ENCODE measurements around the gene SULT1C3. TPM values are rescaled to one million over a fixed set of nuclear protein-coding genes. Genes with fewer than 3 reads are reported as not detected.

Gene SULT1C3
- total RNA-seq, result not detected

DNA sequence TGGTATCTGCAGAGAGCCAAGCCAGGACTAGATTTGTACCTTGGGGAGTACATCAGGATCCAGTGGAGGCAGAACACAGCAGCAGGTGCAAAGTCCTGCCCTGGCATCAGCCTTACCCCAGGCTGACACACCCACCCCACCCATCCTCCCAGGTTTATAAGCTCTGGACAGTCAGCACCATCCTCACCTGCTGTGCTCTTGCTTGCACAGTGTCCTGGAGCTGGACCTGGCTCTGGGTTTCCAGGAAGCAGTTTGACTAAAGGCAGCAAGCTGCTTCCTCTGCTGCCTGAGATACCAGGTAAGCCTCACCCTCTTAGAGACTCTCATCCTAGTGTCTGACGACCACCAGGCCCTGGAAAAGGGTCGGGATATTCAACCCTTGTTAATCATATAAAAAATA is at the start of gene SULT1C3:
SULT1C3 (plus strand) TSS at position 183 of the 400 bp plus-strand sequence. CDS start 7,227 bp downstream, outside the sequence.
- FAIRE-seq, result no peak
- DNase-seq (ENCODE audit: low spot score in 2 of 2), result no peak

DNA sequence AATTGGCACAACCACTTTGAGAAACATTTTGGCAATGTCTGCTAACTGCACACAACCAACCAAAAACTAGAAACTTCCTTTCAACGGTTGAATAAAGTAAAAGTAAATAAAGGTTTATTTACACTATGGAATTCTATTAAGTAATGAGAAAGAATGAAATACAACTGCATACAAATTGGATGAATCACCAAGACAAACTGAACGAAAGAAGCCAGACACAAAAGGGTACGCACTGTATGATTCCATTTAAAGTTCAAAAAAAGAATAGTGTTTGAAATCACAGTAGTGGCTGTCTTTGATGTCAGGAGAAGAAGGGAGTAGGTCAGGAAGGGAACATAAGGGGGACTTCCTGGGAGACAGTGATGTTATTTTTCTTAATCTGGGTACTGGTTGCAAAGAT is 46.5 kb upstream of the SULT1C3 start:
- no peak for FAIRE-seq
- DNase-seq (ENCODE audit: low spot score in 2 of 2), result no peak

DNA sequence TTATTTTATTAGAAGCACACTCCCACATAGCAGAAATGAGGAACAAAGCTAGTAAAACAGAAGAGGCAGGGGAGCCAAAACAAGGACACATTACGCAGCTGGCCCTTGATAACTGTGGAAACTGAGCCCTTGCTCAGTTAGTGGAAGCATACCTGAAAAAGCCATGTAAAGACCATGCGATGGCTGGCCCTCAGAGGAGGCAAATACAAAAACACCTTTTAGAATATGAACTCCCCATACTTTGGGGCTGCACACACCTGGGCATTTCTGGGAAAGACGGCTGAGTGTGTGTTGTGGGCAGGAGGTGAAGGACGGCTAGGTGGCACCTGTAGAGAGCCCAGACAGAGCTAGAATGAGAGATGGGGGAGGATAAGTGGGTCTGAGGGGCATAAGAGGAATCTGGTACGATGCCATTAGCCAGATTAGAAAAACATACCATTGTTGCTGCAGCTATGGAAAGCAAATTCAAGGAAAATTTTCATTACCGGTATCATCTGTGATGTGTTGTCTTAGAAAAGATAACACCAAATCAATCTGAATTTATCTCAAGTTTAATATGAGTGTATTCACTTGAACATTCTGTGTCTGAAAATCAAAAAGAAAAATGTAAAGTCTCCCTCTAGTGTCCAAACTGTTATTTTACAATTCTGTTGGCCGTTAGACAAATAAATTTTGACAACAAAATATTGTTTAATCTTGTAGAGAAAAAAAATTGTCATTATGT is 45.2 kb upstream of the SULT1C3 start:
- FAIRE-seq, result peak; percentile 97
- DNase-seq (ENCODE audit: low spot score in 2 of 2), result no peak

DNA sequence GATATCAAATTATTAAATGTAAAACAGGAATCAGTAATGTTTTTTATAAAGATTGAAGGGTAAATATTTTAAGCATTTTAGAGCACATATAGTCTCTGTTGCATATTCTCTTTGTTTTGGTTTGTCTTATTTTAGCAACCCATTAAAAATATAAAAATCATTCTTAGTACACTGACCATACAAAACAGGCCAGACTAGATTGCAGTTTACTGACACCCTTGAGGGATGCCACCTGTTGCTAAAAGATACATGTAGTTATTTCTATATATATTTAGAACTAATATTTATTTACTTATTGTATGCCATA is 44.7 kb upstream of the SULT1C3 start:
- no peak for DNase-seq (ENCODE audit: low spot score in 2 of 2)

DNA sequence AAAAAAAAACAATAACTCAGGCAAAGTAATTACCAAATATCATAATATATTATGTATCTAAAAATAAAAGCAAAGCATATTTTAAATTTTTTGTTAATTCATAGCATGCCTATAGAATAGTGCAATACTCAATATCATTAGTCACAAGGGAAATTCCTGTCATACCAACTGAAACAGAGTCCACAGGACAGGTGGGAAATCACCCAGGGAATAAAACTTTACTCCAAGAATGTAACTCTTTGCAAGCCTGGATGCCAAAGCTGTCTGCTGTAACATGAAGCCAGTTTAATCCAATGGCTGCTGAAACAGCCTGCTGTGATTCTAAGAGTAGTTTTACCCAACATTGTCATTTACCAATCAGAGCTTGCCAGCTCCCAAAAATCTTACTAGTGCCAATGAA is 40.0 kb upstream of the SULT1C3 start:
- no peak for FAIRE-seq

More for the DNA sequence above, 44.7 kb upstream of the SULT1C3 start:
- FAIRE-seq, result no peak

DNA sequence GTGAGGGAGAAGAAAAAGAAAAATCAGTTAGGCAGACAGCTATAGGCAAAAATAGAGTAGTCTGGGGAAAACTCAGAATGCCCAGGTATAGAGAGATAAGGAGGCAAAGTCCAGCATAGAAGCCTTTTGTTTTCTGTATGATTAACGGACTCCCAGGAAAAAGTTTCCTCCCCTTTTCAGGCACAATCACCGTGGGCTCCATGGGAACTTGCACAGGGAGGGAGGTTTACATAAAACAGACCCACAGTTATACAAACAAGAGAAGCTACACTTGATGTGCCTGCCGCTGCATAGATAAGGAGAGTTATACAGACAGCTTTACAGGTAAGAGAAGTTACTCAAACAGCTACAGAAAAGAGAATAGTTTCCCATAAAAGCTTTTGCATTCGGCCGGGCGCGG is 39.2 kb upstream of the SULT1C3 start:
- no peak for FAIRE-seq
- no peak for DNase-seq (ENCODE audit: low spot score in 2 of 2)

More for the DNA sequence above, 40.0 kb upstream of the SULT1C3 start:
- no peak for DNase-seq (ENCODE audit: low spot score in 2 of 2)

DNA sequence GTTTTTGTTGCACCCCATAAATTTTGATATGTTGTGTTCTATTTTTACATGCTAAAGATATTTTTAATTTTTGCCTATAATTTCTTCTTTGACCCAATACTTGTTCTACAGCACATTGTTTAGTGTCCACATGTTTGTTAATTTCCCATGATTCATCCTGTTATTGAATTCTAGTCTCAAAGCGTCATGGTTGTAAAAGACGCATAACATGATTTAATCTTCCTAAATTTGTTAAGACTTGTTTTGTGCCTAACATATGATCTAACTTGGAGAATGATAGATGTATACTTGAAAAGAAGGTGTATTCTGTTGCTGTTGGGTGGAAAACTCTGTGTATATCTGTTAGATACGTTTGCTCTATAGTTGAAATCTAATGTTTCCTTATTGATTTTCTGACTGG is 27.1 kb upstream of the SULT1C3 start:
- FAIRE-seq (no peak), DNase-seq (ENCODE audit: low spot score in 2 of 2) (no peak)

DNA sequence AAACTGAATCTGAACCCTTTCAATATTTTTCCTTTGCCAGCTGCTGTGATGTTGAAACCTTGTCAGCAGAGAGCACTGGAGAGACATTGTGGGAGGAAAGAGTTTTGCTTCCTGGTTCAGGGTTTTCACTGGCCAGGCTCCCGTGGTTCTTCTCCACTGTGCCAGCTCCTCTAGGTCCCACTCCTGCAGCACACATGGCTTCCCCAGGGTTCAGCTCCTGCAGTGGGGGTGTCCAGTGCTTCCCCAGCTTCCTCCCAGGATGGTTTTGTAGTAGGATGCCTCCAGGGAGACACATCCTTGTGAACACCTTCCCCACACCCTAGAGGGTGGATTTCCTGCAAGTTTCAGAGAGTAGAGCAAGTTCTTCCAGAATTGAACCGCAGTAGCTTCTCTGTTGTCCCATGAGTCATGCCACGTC is 24.0 kb upstream of the SULT1C3 start:
- no peak for DNase-seq (ENCODE audit: low spot score in 2 of 2)
- FAIRE-seq, result no peak

DNA sequence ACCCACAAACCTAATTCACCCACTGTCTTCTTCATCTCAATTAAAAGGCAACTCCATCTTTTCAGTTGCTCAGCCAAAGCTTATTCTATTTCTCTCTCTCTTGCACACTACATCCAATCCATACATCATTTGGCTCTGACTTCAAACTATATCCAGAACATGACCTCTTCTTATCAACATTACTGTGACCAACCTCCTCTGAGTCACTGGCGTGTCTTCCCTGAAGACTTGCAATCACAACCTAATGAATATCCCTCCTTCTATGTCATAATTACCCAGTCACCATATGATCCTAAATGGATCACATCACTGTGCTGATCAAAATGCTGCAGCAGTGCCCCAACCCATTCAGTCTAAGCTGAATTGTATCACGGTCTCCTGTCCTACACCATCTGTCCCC is 22.6 kb upstream of the SULT1C3 start:
- no peak for DNase-seq (ENCODE audit: low spot score in 2 of 2)

DNA sequence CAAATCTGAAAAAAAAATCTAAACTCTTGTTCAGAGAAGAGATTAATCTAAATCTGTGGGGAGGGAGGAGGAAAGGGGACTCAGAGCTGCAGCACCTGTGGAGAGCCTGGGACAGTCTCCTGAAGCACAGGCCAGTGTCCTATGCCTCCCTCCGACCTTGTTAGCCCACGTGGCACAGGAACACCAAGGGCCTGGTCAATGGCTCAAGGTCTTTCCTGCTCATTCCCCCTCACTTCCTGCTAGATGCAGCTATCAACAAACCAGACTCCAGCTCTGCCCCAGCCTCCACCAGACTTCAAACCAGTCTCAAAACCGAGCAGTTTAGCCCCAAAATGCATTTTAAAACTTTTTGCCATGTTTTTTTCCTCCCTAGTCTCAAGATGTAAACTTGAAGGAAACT is 20.1 kb upstream of the SULT1C3 start:
- no peak for DNase-seq (ENCODE audit: low spot score in 2 of 2)
- no peak for FAIRE-seq

More for the DNA sequence above, 22.6 kb upstream of the SULT1C3 start:
- FAIRE-seq, result no peak

DNA sequence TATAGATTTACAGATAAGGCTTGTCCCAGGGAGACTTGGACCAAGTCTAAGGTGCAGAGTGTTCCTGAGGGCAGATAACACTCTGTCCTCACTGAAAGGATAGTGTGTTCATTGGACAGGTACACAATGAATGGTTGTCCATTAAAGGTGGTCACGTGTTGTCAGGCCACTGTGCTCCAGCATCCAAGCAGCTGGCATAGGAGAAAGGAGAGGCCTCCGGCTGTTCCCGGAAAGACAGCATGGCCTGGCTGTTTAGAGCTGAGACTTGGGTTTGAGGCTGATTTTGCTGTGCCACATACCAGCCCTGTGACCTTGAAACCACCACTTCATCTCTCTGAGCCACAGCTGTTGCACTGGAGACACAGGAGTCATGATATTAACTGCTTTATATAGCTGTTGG is 19.6 kb upstream of the SULT1C3 start:
- FAIRE-seq (no peak), DNase-seq (ENCODE audit: low spot score in 2 of 2) (no peak)

DNA sequence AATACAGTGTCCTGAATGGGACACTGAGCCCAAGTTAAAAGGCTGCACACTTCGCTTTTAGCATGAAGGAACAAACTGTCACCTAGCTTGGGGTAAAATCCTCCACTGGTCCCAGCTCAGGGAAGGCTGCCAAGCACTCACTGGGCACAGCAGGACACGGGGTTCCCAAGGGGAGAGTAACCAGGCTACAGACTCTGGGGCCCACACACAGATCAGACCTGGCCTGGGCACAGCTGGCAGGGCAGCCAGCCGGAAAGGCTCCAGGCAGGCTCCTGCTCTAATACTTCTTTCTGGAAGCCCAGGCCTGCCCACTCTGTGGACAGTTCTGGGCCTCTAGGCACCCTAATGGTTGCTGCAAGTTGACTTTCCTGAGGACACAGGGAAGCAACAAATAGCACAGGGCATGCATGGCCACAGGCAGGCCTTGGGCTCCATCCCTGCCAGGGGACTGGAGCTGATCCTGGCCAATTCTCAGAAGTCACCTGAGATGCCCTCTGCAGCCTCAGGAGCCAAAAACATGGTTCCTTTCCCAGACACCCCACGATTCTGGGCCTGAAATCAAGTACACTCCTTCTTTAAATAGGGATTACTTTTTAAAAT is 18.7 kb upstream of the SULT1C3 start:
- DNase-seq (ENCODE audit: low spot score in 2 of 2), result peak in 1 of 2 donors; percentile 10
- FAIRE-seq, result no peak

DNA sequence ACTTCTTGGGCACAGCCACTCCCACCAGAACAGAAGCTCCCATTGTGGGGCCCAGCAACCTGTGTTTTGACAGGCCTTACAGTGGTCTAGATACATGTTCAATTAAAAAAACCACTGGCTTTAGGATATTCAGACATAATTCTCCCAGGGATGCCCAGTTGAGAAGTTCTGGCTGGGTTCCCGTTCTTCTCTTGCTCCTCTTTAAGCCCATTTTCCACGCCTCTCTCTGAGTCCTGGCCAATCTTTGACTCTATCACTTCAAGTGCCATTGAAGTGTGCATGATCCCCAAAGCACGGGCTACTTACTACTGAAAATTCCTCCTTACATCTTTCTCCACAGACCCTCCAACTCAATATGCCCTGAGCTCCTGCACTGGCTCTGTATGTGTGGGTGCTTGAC is 17.5 kb upstream of the SULT1C3 start:
- no peak for FAIRE-seq
- no peak for DNase-seq (ENCODE audit: low spot score in 2 of 2)

DNA sequence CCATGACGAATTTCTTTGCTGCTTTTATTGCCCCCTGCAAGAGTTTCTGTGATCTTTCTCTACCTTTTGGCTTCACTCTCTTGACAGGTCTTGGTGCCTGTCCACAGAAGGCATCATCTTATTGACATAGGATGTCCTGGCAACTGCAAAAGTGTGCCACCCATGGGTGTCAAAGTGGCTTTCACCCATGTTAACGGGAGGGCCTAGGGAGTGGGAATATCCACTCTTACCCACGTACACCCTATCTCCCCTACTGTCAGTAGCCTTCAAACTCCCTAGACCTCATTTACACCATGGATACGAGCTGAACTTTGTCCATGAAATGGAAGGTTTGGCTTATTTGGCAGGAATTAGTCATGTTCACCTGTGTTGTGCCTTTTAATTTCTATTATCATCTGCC is 16.2 kb upstream of the SULT1C3 start:
- no peak for DNase-seq (ENCODE audit: low spot score in 2 of 2)
- no peak for FAIRE-seq

DNA sequence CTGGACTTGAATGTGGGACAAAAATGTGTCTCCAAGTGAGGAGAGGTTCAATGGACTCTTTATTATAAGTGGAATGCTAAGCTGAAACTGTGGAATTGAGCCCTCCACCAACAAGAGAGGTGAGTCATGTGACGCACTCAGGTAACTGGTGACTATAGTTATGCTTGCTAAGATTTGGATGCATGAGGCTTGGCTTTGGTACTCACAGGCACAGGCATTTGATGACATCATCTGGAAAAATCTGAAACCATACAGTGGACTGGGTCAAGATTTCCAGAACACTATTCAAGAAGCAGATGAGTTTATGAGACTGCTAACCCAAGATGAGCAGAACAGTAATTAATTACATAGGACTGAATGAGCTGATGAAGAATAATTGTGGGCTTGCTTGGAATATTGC is 15.7 kb upstream of the SULT1C3 start:
- FAIRE-seq (no peak), DNase-seq (ENCODE audit: low spot score in 2 of 2) (no peak)

DNA sequence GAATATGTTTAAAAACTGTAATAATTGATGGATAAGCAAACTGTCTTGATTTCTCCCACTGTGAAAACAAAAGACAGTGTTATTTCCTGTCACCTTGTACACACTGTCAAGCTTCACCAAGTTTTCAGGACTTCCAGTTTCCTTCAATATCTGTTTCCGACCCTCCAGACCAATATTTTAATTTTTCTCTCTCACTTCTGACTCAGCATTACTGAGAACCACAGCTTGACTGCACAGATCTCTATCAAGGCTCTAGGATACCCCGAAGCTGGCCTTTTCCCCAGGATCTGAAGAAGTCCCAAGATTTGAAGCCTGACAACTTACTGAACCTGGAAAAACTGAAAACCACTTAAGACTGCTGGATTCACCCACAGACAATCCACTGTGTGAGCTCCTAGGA is 13.2 kb upstream of the SULT1C3 start:
- DNase-seq (ENCODE audit: low spot score in 2 of 2) (no peak), FAIRE-seq (no peak)

DNA sequence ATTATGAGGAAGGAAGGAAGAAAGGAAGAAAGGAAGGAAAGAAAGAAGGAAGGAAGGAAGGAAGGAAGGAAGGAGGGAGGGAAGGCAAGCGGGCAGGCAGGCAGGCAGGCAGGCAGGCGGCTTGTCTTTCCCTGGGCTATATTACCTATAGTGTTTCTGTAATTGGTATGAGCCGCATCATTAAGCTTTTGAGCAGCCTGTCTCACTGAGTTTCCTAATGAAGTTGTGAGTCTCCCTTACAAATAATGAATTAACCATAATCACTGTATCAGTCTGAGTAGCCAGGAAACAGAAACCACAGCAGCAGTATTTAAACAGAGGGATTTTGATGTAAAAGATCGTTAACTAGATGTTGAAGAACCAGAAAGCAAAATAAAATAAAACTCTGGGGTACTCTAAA is 11.8 kb upstream of the SULT1C3 start:
- FAIRE-seq, result no peak
- no peak for DNase-seq (ENCODE audit: low spot score in 2 of 2)

DNA sequence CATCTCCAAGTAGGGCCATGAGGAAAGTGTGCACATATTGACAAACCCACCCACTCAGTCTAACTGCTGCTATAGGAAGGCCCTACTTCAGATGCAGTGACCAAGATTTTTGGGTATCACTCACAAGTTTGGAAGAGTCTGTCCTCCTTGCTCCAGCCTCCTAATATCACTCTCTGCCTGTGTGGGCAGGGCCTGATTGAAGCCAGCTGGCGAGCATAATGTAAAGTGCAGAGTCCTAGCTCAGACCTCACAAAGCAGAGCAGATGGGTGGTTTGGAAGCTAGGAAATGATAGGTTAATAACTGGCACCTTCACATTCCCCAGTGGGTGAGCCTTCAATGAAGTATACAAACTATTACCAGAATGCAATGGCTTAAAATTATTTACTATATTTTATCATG is 11.2 kb upstream of the SULT1C3 start:
- DNase-seq (ENCODE audit: low spot score in 2 of 2), result no peak
- no peak for FAIRE-seq

DNA sequence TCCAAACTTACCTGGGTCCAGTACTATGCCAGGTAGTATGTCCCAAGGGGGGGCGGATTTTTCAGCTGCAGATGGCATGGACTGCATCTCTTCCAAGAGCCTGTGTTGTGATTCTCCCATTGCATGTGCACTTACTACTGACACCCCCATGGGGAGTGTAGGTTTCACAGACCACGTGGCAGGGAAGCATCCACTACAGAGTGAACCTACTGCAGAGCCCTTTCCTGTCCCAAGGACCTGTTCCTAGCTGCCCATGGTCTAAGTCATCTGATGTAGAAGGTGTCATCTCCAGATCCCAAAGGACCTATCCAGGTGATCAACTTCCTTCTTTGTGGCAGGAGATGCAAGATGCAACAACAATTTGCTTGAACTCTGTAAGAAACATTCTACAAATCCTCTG is 9.9 kb upstream of the SULT1C3 start:
- no peak for FAIRE-seq
- no peak for DNase-seq (ENCODE audit: low spot score in 2 of 2)

DNA sequence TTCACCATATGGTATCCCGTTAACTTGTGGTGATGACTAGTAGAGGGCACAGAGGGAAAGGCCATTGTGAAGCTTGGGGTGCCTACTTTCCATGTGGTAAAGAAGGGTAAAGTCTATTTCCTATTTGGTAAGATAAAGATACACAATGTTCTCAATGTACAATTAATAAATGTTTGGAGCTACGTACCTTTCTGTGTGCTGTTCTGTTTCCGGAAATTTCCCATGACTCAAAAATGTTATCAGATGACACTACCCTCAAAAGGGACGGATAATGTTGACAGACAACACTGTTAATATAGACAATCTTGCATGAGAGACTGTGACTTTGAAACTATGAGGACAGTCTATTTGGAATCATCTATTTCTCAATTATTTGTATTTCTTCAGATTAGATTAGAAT is 4.2 kb upstream of the SULT1C3 start:
- FAIRE-seq (no peak), DNase-seq (ENCODE audit: low spot score in 2 of 2) (no peak)

DNA sequence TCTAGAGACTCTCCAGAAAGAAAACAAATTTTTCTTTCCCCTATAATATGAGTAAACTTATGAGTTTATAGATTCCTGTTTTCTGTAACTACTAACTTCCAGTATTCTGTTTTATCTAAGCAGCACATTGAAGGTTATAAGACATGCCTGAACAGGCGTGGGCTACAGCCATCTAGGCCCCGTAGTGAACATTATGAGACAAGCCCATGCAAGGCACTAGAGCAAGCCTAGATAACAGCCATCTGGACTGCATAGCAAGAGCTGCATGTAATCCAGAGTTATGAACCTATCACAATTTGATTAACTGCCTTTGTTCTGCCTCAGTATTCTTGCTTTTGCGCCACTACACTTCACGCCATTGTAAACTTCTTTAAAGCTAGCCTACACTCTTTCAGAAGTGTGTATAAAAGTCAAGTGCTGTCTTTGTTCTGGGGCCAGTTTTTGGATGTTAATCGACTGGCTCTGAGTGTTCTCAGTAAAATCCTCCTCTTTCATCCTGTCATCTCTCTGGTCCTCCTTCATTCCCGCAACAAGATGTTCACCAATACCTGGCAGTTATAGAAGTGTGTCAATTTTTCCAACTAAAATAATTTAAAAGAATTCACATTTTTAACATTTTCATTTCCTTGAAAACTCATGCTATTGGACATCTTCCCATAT is 3.0 kb upstream of the SULT1C3 start:
- FAIRE-seq (no peak), DNase-seq (ENCODE audit: low spot score in 2 of 2) (no peak)

DNA sequence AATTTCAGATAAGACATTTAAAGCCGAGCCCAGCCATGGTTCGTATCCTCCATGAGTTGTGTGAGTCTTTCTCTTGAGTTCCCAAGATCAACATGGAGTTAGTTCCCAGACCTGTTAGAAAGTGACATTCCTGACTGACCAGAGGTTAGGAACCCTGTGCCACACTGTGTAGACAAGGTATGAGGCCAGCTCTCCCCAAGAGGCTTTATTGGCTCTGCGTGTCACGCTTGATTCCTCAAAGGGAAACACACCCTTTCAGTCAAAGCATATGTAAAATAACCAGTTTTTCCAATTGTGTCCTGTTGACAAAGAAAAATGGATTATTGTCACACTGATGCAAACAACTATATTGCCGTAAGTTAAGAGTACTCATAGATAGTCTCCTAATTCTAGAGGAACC is 1.2 kb downstream of the SULT1C3 start:
- FAIRE-seq, result no peak
- no peak for DNase-seq (ENCODE audit: low spot score in 2 of 2)
